ENCODE results near the gene ATP13A4.

DNA sequence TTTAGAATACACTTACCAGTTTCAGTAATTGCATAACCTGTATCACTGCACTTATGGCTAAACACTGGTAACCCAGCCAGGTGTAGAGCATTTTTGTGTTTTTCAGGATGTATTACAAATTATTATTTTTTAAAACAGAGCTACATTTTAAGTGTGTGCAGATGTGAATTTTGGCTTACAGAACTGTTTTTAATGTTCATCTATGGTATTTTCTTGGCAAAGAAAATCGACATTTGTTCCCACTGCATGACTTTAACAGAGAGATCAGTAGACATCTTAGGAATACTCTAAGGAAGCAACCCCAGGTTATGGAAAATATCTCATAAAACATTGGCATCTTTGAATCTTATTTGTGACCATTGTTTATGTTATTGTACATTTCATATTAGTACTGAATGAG is 73.3 kb downstream of the ATP13A4 start:
- TF ChIP-seq, protein P1, sequence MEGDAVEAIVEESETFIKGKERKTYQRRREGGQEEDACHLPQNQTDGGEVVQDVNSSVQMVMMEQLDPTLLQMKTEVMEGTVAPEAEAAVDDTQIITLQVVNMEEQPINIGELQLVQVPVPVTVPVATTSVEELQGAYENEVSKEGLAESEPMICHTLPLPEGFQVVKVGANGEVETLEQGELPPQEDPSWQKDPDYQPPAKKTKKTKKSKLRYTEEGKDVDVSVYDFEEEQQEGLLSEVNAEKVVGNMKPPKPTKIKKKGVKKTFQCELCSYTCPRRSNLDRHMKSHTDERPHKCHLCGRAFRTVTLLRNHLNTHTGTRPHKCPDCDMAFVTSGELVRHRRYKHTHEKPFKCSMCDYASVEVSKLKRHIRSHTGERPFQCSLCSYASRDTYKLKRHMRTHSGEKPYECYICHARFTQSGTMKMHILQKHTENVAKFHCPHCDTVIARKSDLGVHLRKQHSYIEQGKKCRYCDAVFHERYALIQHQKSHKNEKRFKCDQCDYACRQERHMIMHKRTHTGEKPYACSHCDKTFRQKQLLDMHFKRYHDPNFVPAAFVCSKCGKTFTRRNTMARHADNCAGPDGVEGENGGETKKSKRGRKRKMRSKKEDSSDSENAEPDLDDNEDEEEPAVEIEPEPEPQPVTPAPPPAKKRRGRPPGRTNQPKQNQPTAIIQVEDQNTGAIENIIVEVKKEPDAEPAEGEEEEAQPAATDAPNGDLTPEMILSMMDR (IDR thresholded peaks at IDR 0.05): no peak
- TF ChIP-seq POLR2A (IDR thresholded peaks at IDR 0.05): no peak
- TF ChIP-seq POLR2AphosphoS5 (IDR thresholded peaks at IDR 0.05): no peak
